ENCODE results near the gene DNAJA4. TPM values are rescaled to one million over a fixed set of nuclear protein-coding genes. Genes with fewer than 3 reads are reported as not detected.
A peak's percentile ranks its signal among the peaks of the same experiment; 100 is the strongest.

The DNAJA4 gene
- total RNA-seq, 1 donor from 2014 or later, result 26.5 TPM

- intact Hi-C loops (cut with DNase I), result no loop called here
- Histone ChIP-seq H3K27ac (peak overlapping the region; percentile 89), H3K36me3 (no peaks in the 10 kb centered on the region), H3K4me3 (peak overlapping the region; percentile 56 to 59), H3K4me1 (peaks cover 27% of the 10 kb centered on the region), H3K27me3 (no peaks in the 10 kb centered on the region), H3K9me3 (no peaks in the 10 kb centered on the region)
- TF ChIP-seq POLR2AphosphoS5 (IDR thresholded peaks at IDR 0.05; ENCODE audit: insufficient read depth in 1 of 2, low read depth in 1 of 2) (no peak), CTCF (IDR thresholded peaks at IDR 0.05) (no peak), POLR2A (IDR thresholded peaks at IDR 0.05) (no peak)
- no peak for DNase-seq (ENCODE audit: extremely low spot score in 2 of 2)
These were observed 737 bp downstream of the DNAJA4 start for GRCh38 chr15:78265137-78265460.

- peak overlapping the region; percentile 89 for H3K27ac ChIP-seq
- H3K27me3 ChIP-seq, result no peaks in the 10 kb centered on the region
- H3K36me3 ChIP-seq, result no peaks in the 10 kb centered on the region
- intact Hi-C loops (cut with DNase I), result no loop called here
- no peaks in the 10 kb centered on the region for H3K9me3 ChIP-seq
- H3K4me3 ChIP-seq, result peak overlapping the region in 1 of 2 donors; percentile 3
- TF ChIP-seq CTCF (IDR thresholded peaks at IDR 0.05) (no peak), POLR2A (IDR thresholded peaks at IDR 0.05) (no peak), POLR2AphosphoS5 (IDR thresholded peaks at IDR 0.05; ENCODE audit: insufficient read depth in 1 of 2, low read depth in 1 of 2) (peak in 1 of 2 donors; percentile 56)
- H3K4me1 ChIP-seq, result peaks cover 27% of the 10 kb centered on the region
- no peak for DNase-seq (ENCODE audit: extremely low spot score in 2 of 2)
These were observed 1.4 kb downstream of the DNAJA4 start for GRCh38 chr15:78265752-78266224.

GRCh38 chr15:78266229-78266628 is 1.9 kb downstream of the DNAJA4 start:
- intact Hi-C loops (cut with DNase I), result no loop called here
- DNase-seq (ENCODE audit: extremely low spot score in 2 of 2), result no peak
- no peak for TF ChIP-seq CTCF (IDR thresholded peaks at IDR 0.05)
- TF ChIP-seq POLR2AphosphoS5 (IDR thresholded peaks at IDR 0.05; ENCODE audit: insufficient read depth in 1 of 2, low read depth in 1 of 2), result no peak
- TF ChIP-seq POLR2A (IDR thresholded peaks at IDR 0.05), result no peak
- H3K27ac ChIP-seq, result peak overlapping the region; percentile 89
- no peaks in the 10 kb centered on the region for H3K9me3 ChIP-seq
- H3K36me3 ChIP-seq, result peaks cover 0 to 1% of the 10 kb centered on the region in 2 donors
- H3K4me1 ChIP-seq, result peaks cover 27% of the 10 kb centered on the region
- no peak overlapping the region for H3K4me3 ChIP-seq
- H3K27me3 ChIP-seq, result no peaks in the 10 kb centered on the region

DNA sequence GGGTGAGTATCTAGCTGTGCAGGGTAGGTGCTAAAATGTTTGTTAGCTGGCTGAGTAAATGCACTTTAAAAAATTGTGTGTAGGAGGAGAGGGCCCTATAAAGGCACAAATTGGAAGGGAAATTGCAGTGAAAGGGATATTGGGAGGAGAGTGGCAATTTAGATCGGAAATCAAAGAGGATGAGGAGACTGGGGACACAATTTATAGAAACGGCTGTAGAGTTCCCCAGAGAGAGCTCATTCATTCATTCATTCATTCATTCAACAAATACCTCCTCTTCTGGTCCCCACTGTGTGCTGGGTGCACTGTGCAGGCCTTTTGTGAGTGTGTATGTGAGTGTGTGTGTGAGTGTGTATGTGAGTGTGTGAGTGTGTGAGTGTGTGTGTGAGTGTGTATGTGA is 2.4 kb downstream of the DNAJA4 start:
- no peak overlapping the region for H3K27ac ChIP-seq
- intact Hi-C loops (cut with DNase I), result no loop called here

More for the DNA sequence above, 2.4 kb downstream of the DNAJA4 start:
- Histone ChIP-seq H3K9me3 (no peaks in the 10 kb centered on the region), H3K27me3 (no peaks in the 10 kb centered on the region), H3K4me3 (no peak overlapping the region), H3K4me1 (peaks cover 27% of the 10 kb centered on the region), H3K36me3 (peaks cover 0 to 3% of the 10 kb centered on the region in 2 donors)
- no peak for DNase-seq (ENCODE audit: extremely low spot score in 2 of 2)
- no peak for TF ChIP-seq POLR2AphosphoS5 (IDR thresholded peaks at IDR 0.05; ENCODE audit: insufficient read depth in 1 of 2, low read depth in 1 of 2)
- TF ChIP-seq CTCF (IDR thresholded peaks at IDR 0.05), result no peak
- TF ChIP-seq POLR2A (IDR thresholded peaks at IDR 0.05), result no peak

Data from vagina (tissue), 2 donors.